ENCODE measurements around the gene CBX2. TPM values are rescaled to one million over a fixed set of nuclear protein-coding genes. Genes with fewer than 3 reads are reported as not detected.

CBX2 gene
- total and polyA plus RNA-seq, 2 of the 4 experiments (the other 2 are of a cell fraction): 2.0 to 3.2 TPM

- TF ChIP-seq ELK1 (IDR thresholded peaks at IDR 0.05; ENCODE audit: borderline replicate concordance, low read depth, low read length) (no peak), RFX5 (IDR thresholded peaks at IDR 0.05; ENCODE audit: low read depth, low read length) (no peak)
Observed at GRCh38 chr17:79777894-79778503, at the start of gene CBX2 (continued).

- H2AK9ac ChIP-seq (replicated peaks; ENCODE audit: low read depth, low read length, poor library complexity): no peak overlapping the region
- H4K5ac ChIP-seq (ENCODE audit: low read depth, low read length): peak overlapping the region; percentile 66
- no peak overlapping the region for H3K23ac ChIP-seq (ENCODE audit: low read depth, low read length)
- no peak overlapping the region for H3K56ac ChIP-seq (ENCODE audit: extremely low read depth, insufficient read depth, low read length)
- CTCF ChIA-PET: interaction anchor here (0.9 kb wide), 1 partner anchor 14 kb away, joined by 3 read pairs; no protein-coding TSS in a partner anchor
- H3K27me3 ChIP-seq (ENCODE audit: control insufficient read depth, insufficient read depth, low read length): no peaks in the 10 kb centered on the region; the same call in 1 of the 2 replicates
- no peaks in the 10 kb centered on the region for H3K4me1 ChIP-seq (ENCODE audit: control insufficient read depth, insufficient read depth, low read length)
- no peak overlapping the region for H2BK15ac ChIP-seq (ENCODE audit: low read depth, low read length)
- H2AK5ac ChIP-seq (ENCODE audit: low read depth, low read length): no peak overlapping the region
- no peaks in the 10 kb centered on the region for H4K20me1 ChIP-seq (ENCODE audit: insufficient read depth, low read length)
- no peak overlapping the region for H3K4me3 ChIP-seq (ENCODE audit: insufficient read depth, low read depth, low read length)
- H4K91ac ChIP-seq (ENCODE audit: insufficient read depth, low read depth, low read length): no peak overlapping the region
- peak; percentile 92 for ATAC-seq (ENCODE audit: low read depth)
- dilution Hi-C loops (cut with HindIII; ENCODE audit: low sequenced_read_pairs, unreplicated experiment) (no loop called here), in situ Hi-C loops (cut with MboI; ENCODE audit: low sequenced_read_pairs) (no loop called here), intact Hi-C loops (cut with micrococcal nuclease) (no loop called here)
- peak overlapping the region; percentile 63 for H3K4ac ChIP-seq (ENCODE audit: low read depth, low read length)
- no peak overlapping the region for H3K18ac ChIP-seq (ENCODE audit: low read depth, low read length)
- H3K14ac ChIP-seq (replicated peaks; ENCODE audit: low read depth, low read length): no peak overlapping the region
- no peak overlapping the region for H3K9ac ChIP-seq (ENCODE audit: low read depth, low read length)
- POLR2A ChIA-PET (ENCODE audit: unreplicated experiment): no interaction called here
- peak; percentile 91 for DNase-seq
- peak overlapping the region; percentile 71 to 88 for H4K8ac ChIP-seq (ENCODE audit: low read depth in 2 of 2, low read length in 2 of 2)
- TF ChIP-seq MXI1 (IDR thresholded peaks at IDR 0.05; ENCODE audit: borderline replicate concordance, low read depth, low read length) (no peak), USF2 (IDR thresholded peaks at IDR 0.05; ENCODE audit: low read depth, low read length) (peak; percentile 99)
- BruUV-seq (replicated peaks): no TSS peak
- no peak overlapping the region for H2BK120ac ChIP-seq (ENCODE audit: low read depth, low read length)
- H3K79me1 ChIP-seq (ENCODE audit: low read depth in 1 of 2, low read length in 2 of 2): no peaks in the 10 kb centered on the region
- peak overlapping the region; percentile 96 for H2AFZ ChIP-seq (replicated peaks; ENCODE audit: low read length, poor library complexity)
- H3K36me3 ChIP-seq (ENCODE audit: control insufficient read depth, insufficient read depth, low read length): no peaks in the 10 kb centered on the region
- no peak overlapping the region for H2BK20ac ChIP-seq (ENCODE audit: low read depth, low read length)
- WGBS, 2 experiments (ENCODE audit: extremely low coverage in 2 of 2, insufficient read length in 1 of 2): 85% methylated on average over 8 of the region's 22 CpGs; no CpG with 5 or more reads in 1 of the 2 experiments
- H3K9me1 ChIP-seq (ENCODE audit: insufficient read depth, low read length): peaks cover 3% of the 10 kb centered on the region; the same call in 1 of the 2 replicates
- no peaks in the 10 kb centered on the region for H3K9me3 ChIP-seq (ENCODE audit: control insufficient read depth, insufficient read depth, low read length)
- H3K27ac ChIP-seq (ENCODE audit: insufficient read depth, low read length): no peak overlapping the region; the same call in 1 of the 2 replicates
- H2BK5ac ChIP-seq (ENCODE audit: low read depth, low read length, poor library complexity, severe bottlenecking): no peak overlapping the region
- peak overlapping the region; percentile 31; the same call in 1 of the 2 replicates for H3K4me2 ChIP-seq (ENCODE audit: low read depth, low read length)
Observed at GRCh38 chr17:79728169-79728907, 49.6 kb upstream of the CBX2 start.
